ENCODE results near the gene SLC8A2. TPM values are rescaled to one million over a fixed set of nuclear protein-coding genes. Genes with fewer than 3 reads are reported as not detected.
A peak's percentile ranks its signal among the peaks of the same experiment; 100 is the strongest.

The SLC8A2 gene
- total and polyA plus RNA-seq, 2 experiments from 2014 or later, result 0.99 to 3.7 TPM

DNA sequence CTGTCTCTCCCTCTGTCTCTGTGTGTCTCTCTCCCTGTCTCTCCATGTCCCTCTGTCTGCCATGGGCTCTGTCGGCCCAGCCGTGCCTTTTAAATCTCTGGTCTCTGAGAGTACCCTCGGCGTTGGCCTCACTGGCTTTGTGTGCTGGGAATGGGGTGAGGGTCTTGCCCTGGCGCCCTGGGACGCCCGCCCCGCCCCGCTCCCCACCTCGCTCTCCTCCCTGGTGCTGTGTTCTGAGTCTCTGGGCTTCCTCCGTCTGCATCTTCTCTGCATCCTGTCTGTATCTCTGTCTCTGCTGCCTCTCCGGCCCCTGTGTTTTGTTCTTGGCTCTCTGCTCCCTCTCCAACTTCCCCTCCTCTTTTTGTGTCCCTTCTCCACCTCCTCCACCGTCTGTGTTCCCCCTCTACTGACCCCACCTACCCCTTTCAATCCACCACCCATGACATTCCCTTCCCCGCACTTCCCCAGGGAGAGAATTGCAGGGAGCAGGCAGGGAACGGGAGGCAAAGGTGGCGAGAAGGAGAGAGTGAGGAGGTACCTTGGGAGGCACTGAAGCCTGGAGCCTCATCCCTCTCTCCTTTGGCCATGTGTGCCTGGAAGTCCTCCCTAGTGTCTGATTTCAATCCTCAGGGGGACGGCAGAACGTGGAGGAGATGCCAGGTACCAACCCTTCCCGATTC lies 48.4 kb downstream of the SLC8A2 start:
- H3K4me3 ChIP-seq, result no peak overlapping the region
- TF ChIP-seq CTCF (IDR thresholded peaks at IDR 0.05; ENCODE audit: low read depth, low read length), result no peak
- H3K36me3 ChIP-seq, result no peaks in the 10 kb centered on the region
- no peaks in the 10 kb centered on the region for H3K9me3 ChIP-seq (ENCODE audit: low read depth)
- peaks cover 16% of the 10 kb centered on the region for H3K27me3 ChIP-seq
- no peak for DNase-seq (ENCODE audit: low read depth in 1 of 2, low spot score in 1 of 2)
- H3K4me1 ChIP-seq (ENCODE audit: low read depth), result peaks cover 21% of the 10 kb centered on the region
- no peak overlapping the region for H3K27ac ChIP-seq

GRCh38 chr19:47422417-47423163 lies 49.1 kb downstream of the SLC8A2 start:
- no peak for DNase-seq (ENCODE audit: low read depth in 1 of 2, low spot score in 1 of 2)
- H3K4me1 ChIP-seq (ENCODE audit: low read depth), result peaks cover 25% of the 10 kb centered on the region
- no peak overlapping the region for H3K27ac ChIP-seq
- H3K27me3 ChIP-seq, result peaks cover 23% of the 10 kb centered on the region
- no peak overlapping the region for H3K4me3 ChIP-seq
- no peak for TF ChIP-seq CTCF (IDR thresholded peaks at IDR 0.05; ENCODE audit: low read depth, low read length)
- no peaks in the 10 kb centered on the region for H3K36me3 ChIP-seq
- no peaks in the 10 kb centered on the region for H3K9me3 ChIP-seq (ENCODE audit: low read depth)

DNA sequence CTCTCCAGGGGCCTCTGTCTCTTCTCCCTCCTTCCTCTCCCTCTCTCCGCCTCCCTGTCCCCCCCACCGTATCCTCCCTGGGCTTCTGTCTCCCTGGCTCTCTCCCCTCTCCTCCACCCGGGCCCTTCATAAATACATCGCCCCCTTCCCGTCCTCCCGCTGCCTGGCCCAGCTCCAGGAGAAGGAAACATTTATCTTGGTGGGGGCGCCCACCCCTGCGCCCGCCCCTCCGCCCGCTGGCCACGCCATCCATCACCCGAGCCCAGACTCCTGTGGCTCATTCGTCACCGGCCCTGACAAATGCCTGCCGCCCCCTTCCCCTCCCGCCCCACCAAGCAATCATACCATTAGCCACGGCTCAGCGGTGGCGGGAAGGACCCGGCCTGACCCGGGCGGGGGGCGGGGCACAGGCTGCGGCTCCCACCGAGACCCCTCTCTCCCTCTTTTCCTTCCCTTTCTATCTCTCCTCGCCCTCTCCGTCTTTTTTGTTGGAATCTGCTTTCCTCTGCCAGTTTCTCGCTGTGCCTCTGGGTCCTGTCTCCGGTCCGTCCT lies 49.8 kb downstream of the SLC8A2 start:
- H3K4me1 ChIP-seq (ENCODE audit: low read depth), result peaks cover 25% of the 10 kb centered on the region
- peaks cover 23% of the 10 kb centered on the region for H3K27me3 ChIP-seq
- no peaks in the 10 kb centered on the region for H3K36me3 ChIP-seq
- peak in 1 of 2 donors; percentile 49 for DNase-seq (ENCODE audit: low read depth in 1 of 2, low spot score in 1 of 2)
- H3K27ac ChIP-seq, result no peak overlapping the region
- no peaks in the 10 kb centered on the region for H3K9me3 ChIP-seq (ENCODE audit: low read depth)
- H3K4me3 ChIP-seq, result no peak overlapping the region
- TF ChIP-seq CTCF (IDR thresholded peaks at IDR 0.05; ENCODE audit: low read depth, low read length), result no peak

DNA sequence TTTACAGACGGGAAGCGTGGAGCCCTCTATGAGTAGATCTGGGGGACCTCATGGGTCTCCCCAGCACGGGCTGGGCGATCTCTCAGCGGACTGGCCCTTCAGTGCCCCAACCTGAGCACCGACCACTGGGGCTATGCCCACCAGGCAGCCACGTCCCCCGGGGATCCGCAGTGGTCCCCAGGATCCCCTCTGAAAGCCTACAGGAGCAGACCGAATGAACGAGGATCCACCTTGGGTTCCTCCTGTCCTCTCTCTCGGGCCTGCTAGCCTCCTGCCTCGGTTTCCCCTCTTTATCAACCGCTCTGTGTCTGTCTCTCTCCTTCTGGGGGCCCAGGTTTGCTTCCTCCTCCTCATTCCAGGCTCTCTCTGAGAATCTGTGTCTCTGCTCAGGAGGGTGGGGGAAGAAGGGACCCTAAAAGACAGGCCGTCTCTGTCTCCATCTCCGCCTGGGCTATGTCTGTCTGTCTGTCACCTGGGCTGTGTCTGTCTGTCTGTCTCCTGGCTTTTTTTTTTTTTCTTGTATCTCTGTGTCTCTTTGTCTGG lies 50.4 kb downstream of the SLC8A2 start:
- Histone ChIP-seq H3K4me1 (ENCODE audit: low read depth) (peaks cover 25% of the 10 kb centered on the region), H3K4me3 (no peak overlapping the region), H3K27ac (no peak overlapping the region), H3K9me3 (ENCODE audit: low read depth) (no peaks in the 10 kb centered on the region), H3K36me3 (no peaks in the 10 kb centered on the region), H3K27me3 (peaks cover 23% of the 10 kb centered on the region)
- DNase-seq (ENCODE audit: low read depth in 1 of 2, low spot score in 1 of 2), result no peak
- no peak for TF ChIP-seq CTCF (IDR thresholded peaks at IDR 0.05; ENCODE audit: low read depth, low read length)

GRCh38 chr19:47419789-47420188 lies 51.9 kb downstream of the SLC8A2 start:
- Histone ChIP-seq H3K9me3 (ENCODE audit: low read depth) (no peaks in the 10 kb centered on the region), H3K4me1 (ENCODE audit: low read depth) (peaks cover 25% of the 10 kb centered on the region), H3K4me3 (no peak overlapping the region), H3K27me3 (peaks cover 23% of the 10 kb centered on the region), H3K27ac (no peak overlapping the region), H3K36me3 (no peaks in the 10 kb centered on the region)
- no peak for DNase-seq (ENCODE audit: low read depth in 1 of 2, low spot score in 1 of 2)
- TF ChIP-seq CTCF (IDR thresholded peaks at IDR 0.05; ENCODE audit: low read depth, low read length), result no peak

All from cardiac muscle cell (in vitro differentiated cells and primary cell).